GM12878 (cell line): ENCODE data around the gene EGR1. TPM values are rescaled to one million over a fixed set of nuclear protein-coding genes. Genes with fewer than 3 reads are reported as not detected.

Source experiments
- ATAC-seq: fragments of 200-7000 bp; cut with Tn5 transposase; 3 replicates; pipeline ENCODE4 v1.9.1; 2020; ENCODE audit warnings: mild to moderate bottlenecking, moderate library complexity
- BruUV-seq: library from RNA; stranded (reverse); fragments of 400-500 nt; replicated peaks from 2 replicates; lab custom pipeline; 2021; lab: Mats Ljungman, UMichigan
- CTCF ChIA-PET: fragments of 300-600 bp; sonication (Branson Sonifier 250); formaldehyde crosslinking; extraction: SDS; loops from one replicate; lab custom pipeline; 2021; ENCODE audit warnings: inconsistent platforms; lab: Yijun Ruan, JAX
- POLR2A ChIA-PET: fragments of 350-600 bp; formaldehyde crosslinking; extraction: SDS; loops from one replicate; lab custom pipeline; 2021; ENCODE audit warnings: inconsistent platforms; lab: Charles Lee
- RAD21 ChIA-PET: fragments of 300-600 bp; sonication (Branson Sonifier 250); formaldehyde crosslinking; loops from one replicate; lab custom pipeline; 2023; ENCODE audit warnings: antibody characterized with exemption; ENCODE audit not compliant: unreplicated experiment; lab: Charles Lee
- SMC1A ChIA-PET: fragments of 300-600 bp; sonication (Branson Sonifier 250); formaldehyde crosslinking; loops from one replicate; lab custom pipeline; 2023; ENCODE audit not compliant: unreplicated experiment, uncharacterized antibody; lab: Charles Lee
- DNase-seq: peaks from one replicate; pipeline ENCODE4 v3.0.0-alpha.2; 2011; ENCODE audit warnings: low read depth, low spot score
- FAIRE-seq: peaks from 3 replicates; lab custom pipeline; 2011; peaks lifted over from hg19 to GRCh38; lab: Jason Lieb, UNC
- H2AFZ ChIP-seq: 2 replicates; pipeline ENCODE4 v1.6.0; 2011; ENCODE audit warnings: low read depth, low read length, control low read depth; ENCODE audit not compliant: control insufficient read depth
- H3K27ac ChIP-seq: 2 replicates; pipeline ENCODE4 v1.5.1; 2011; ENCODE audit warnings: control low read depth; ENCODE audit not compliant: control insufficient read depth, insufficient read depth
- H3K27me3 ChIP-seq, 2 experiments: replicated peaks in 1 of 2; 2 replicates each; pipeline versions ENCODE4 v1.6.0 to v1.6.1; 2011; ENCODE audit warnings: low read length in 1 of 2; ENCODE audit not compliant: control insufficient read depth in 2 of 2, insufficient read depth in 2 of 2
- H3K36me3 ChIP-seq, 2 experiments: 2 replicates each; pipeline ENCODE4 v1.5.1; 2011; ENCODE audit warnings: low read length in 1 of 2; ENCODE audit not compliant: control insufficient read depth in 2 of 2, insufficient read depth in 2 of 2
- H3K4me1 ChIP-seq: 2 replicates; pipeline ENCODE4 v1.6.1; 2011; ENCODE audit warnings: mild to moderate bottlenecking, low read length, moderate library complexity, mixed read lengths; ENCODE audit not compliant: control insufficient read depth, insufficient read depth
- H3K4me2 ChIP-seq: 2 replicates; pipeline ENCODE4 v1.6.0; 2011; ENCODE audit warnings: control low read depth; ENCODE audit not compliant: control insufficient read depth, insufficient read depth
- H3K4me3 ChIP-seq: fragments of 200-600 bp; sonication (generic); 2 replicates; pipeline ENCODE4 v1.5.1; 2016
- H3K79me2 ChIP-seq: 2 replicates; pipeline ENCODE4 v1.6.0; 2011; ENCODE audit warnings: low read length; ENCODE audit not compliant: control insufficient read depth, insufficient read depth
- H3K9ac ChIP-seq: 2 replicates; pipeline ENCODE4 v1.8.0; 2011; ENCODE audit warnings: low read length, control low read depth, mixed read lengths; ENCODE audit not compliant: control insufficient read depth, insufficient read depth
- H3K9me3 ChIP-seq: replicated peaks from 3 replicates; pipeline ENCODE4 v1.5.1; 2011; ENCODE audit warnings: mild to moderate bottlenecking, low read length; ENCODE audit not compliant: control insufficient read depth, insufficient read depth
- H4K20me1 ChIP-seq: 2 replicates; pipeline ENCODE4 v1.6.0; 2011; ENCODE audit not compliant: control insufficient read depth, insufficient read depth
- ATF2 ChIP-seq: IDR thresholded peaks from 2 replicates; pipeline ENCODE4 v1.6.1; 2012; ENCODE audit warnings: low read length, inconsistent platforms
- ELK1 ChIP-seq: IDR thresholded peaks from 2 replicates; pipeline ENCODE4 v1.6.1; 2012; ENCODE audit warnings: low read depth, low read length, improper control_type of control experiment
- ESRRA ChIP-seq: IDR thresholded peaks from 2 replicates; pipeline ENCODE4 v1.6.1; 2012; ENCODE audit warnings: mild to moderate bottlenecking, low read length, improper control_type of control experiment
- HDAC2 ChIP-seq: fragments of 200-600 bp; sonication (generic); IDR thresholded peaks from 2 replicates; pipeline ENCODE4 v1.6.1; 2017
- HDAC6 ChIP-seq: fragments of 200-600 bp; sonication (generic); IDR thresholded peaks from one replicate; pipeline ENCODE4 v1.8.0; 2017; ENCODE audit warnings: antibody characterized with exemption; ENCODE audit not compliant: unreplicated experiment
- IRF4 ChIP-seq: IDR thresholded peaks from 2 replicates; pipeline ENCODE4 v1.6.1; 2011; ENCODE audit warnings: low read depth, low read length
- JUNB ChIP-seq: IDR thresholded peaks from 2 replicates; pipeline ENCODE4 v1.6.1; 2016; ENCODE audit warnings: antibody characterized with exemption, mild to moderate bottlenecking
- MYC ChIP-seq: IDR thresholded peaks from 2 replicates; pipeline ENCODE4 v1.6.1; 2011; ENCODE audit warnings: mild to moderate bottlenecking, low read length, moderate library complexity, inconsistent platforms; ENCODE audit not compliant: insufficient read depth, insufficient replicate concordance, insufficient read length, severe bottlenecking
- SKIL ChIP-seq: fragments of 450-650 bp; IDR thresholded peaks from 2 replicates; pipeline ENCODE4 v1.6.1; 2017; ENCODE audit warnings: mild to moderate bottlenecking, low read depth, inconsistent platforms; ENCODE audit not compliant: poor library complexity, severe bottlenecking
- SP1 ChIP-seq: IDR thresholded peaks from one replicate; pipeline ENCODE4 v1.6.1; 2011; ENCODE audit warnings: low read depth, low read length
- TAF1 ChIP-seq: IDR thresholded peaks from 2 replicates; pipeline ENCODE4 v1.6.1; 2011; ENCODE audit warnings: mild to moderate bottlenecking, low read depth, low read length, borderline replicate concordance
- YY1 ChIP-seq: IDR thresholded peaks from 2 replicates; pipeline ENCODE4 v1.6.1; 2011; ENCODE audit warnings: low read depth, mild to moderate bottlenecking, low read length
- WGBS: methylation state at CpG from one replicate; pipeline ENCODE4 v1.1.6; 2016; ENCODE audit warnings: low lambda C conversion rate; ENCODE audit not compliant: insufficient replicate concordance, insufficient coverage; ENCODE audit errors: missing lambda C conversion rate; 5-methylcytosine and 5-hydroxymethylcytosine counted together
- in situ Hi-C: fragments of 300-500 bp; cut with MboI; formaldehyde crosslinking; loops from 9 replicates; pipeline ENCODE4 v1.14.3; 2018; ENCODE audit warnings: mixed read lengths
- intact Hi-C: fragments of 100-400 bp; cut with micrococcal nuclease; formaldehyde crosslinking; loops from one replicate; pipeline ENCODE4 v1.14.2; 2022; ENCODE audit not compliant: unreplicated experiment
- polyA plus RNA-seq, 11 experiments: library from polyadenylated mRNA; depleted of rRNA in 4 of 11; unstranded in 6 of 11; stranded (reverse) in 5 of 11; fragments of >200 nt; fragmentation: Nextera tagmentation in 4 of 11; fragmentation: Illumina TruSeq in 1 of 11; extraction: Ambion mirVana in 4 of 11; extraction: Trizol in 1 of 11; gene quantifications; 1 replicate in 1 of 11; 2 replicates in 10 of 11; pipeline versions ENCODE4 v1.2.1 to v1.2.3, GENCODE V29; 2011 to 2016; ENCODE audit warnings: inconsistent platforms in 2 of 11, missing spikeins in 2 of 11, low read depth in 1 of 11
- total RNA-seq, 4 experiments: library from RNA; depleted of rRNA in 3 of 4; stranded (reverse); fragments of >200 nt in 3 of 4; fragmentation: Illumina TruSeq in 1 of 4; extraction: Trizol in 1 of 4; gene quantifications; 2 replicates each; pipeline versions ENCODE4 v1.2.1 to v1.2.3, GENCODE V29; 2013 to 2021
- TF ChIP-seq, protein P1 (sequence below): fragments of 450-650 bp; IDR thresholded peaks from 2 replicates; pipeline ENCODE4 v1.6.1; 2017; ENCODE audit warnings: mild to moderate bottlenecking
- TF ChIP-seq, protein P2 (sequence below): IDR thresholded peaks from 2 replicates; pipeline ENCODE4 v1.6.1; 2012; ENCODE audit warnings: low read depth, low read length, improper control_type of control experiment

The EGR1 gene
- total and polyA plus RNA-seq, 10 of the 15 experiments (the other 5 are each of a cell fraction or from before 2014, with no cell fraction given), result 0.89 to 7.3 (median 2.5) TPM

DNA sequence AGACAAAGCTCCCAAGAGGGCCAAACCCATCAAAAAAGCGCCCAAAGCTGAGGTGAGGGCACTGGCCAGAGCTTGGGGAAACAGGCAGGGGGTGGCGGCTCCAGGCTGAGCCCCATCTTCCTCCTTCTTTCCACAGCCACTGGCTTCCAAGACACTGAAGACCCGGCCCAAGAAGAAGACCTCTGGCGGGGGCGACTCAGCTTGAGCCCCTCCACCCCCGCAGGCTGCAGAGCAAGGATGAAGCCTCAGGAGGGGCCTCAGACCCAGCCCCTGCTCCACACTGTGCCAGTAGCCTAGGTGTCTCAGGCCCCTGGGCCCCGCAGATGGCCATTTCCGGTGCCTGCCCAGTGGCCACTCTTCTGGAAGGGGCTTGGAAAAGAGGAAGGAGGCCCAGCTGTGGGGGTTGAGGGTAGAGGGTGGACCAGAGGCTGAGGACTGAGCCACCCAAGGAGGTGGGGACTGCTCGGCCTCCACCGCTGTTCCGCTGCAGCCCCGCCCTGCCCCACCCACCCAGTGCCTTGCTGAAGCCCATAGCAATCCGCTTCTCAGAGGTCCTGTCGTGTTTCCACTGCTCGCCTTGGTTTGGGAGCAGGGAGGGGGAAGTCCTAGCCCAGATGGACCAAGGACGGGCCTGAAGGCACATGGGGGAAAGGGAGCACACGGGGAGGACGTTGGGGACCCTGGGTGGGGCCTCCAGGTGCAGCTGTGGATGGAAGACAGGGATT is 19.6 kb upstream of the EGR1 start:
- H3K36me3 ChIP-seq, result no peaks in the 10 kb centered on the region
- in situ Hi-C loops, result no loop called here
- H3K79me2 ChIP-seq, result no peaks in the 10 kb centered on the region
- no peak overlapping the region for H3K4me3 ChIP-seq
- TF ChIP-seq, protein P1, sequence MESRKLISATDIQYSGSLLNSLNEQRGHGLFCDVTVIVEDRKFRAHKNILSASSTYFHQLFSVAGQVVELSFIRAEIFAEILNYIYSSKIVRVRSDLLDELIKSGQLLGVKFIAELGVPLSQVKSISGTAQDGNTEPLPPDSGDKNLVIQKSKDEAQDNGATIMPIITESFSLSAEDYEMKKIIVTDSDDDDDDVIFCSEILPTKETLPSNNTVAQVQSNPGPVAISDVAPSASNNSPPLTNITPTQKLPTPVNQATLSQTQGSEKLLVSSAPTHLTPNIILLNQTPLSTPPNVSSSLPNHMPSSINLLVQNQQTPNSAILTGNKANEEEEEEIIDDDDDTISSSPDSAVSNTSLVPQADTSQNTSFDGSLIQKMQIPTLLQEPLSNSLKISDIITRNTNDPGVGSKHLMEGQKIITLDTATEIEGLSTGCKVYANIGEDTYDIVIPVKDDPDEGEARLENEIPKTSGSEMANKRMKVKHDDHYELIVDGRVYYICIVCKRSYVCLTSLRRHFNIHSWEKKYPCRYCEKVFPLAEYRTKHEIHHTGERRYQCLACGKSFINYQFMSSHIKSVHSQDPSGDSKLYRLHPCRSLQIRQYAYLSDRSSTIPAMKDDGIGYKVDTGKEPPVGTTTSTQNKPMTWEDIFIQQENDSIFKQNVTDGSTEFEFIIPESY, result no peak
- TF ChIP-seq ELK1 (no peak), ATF2 (no peak), TAF1 (no peak), SKIL (no peak), IRF4 (no peak), YY1 (no peak), MYC (no peak), SP1 (no peak), JUNB (no peak), ESRRA (no peak), HDAC6 (no peak), HDAC2 (no peak)
- TF ChIP-seq, protein P2, sequence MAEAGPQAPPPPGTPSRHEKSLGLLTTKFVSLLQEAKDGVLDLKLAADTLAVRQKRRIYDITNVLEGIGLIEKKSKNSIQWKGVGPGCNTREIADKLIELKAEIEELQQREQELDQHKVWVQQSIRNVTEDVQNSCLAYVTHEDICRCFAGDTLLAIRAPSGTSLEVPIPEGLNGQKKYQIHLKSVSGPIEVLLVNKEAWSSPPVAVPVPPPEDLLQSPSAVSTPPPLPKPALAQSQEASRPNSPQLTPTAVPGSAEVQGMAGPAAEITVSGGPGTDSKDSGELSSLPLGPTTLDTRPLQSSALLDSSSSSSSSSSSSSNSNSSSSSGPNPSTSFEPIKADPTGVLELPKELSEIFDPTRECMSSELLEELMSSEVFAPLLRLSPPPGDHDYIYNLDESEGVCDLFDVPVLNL, result no peak
- no peak overlapping the region for H3K9ac ChIP-seq
- ATAC-seq (no peak), DNase-seq (no peak), FAIRE-seq (no peak)
- SMC1A ChIA-PET, result no interaction called here
- BruUV-seq, result no TSS peak
- H4K20me1 ChIP-seq, result no peaks in the 10 kb centered on the region
- CTCF ChIA-PET, result interaction anchor here (0.9 to 1.0 kb wide), 2 partner anchors 54 to 58 kb away, joined by 4 read pairs; no protein-coding TSS in a partner anchor
- POLR2A ChIA-PET, result no interaction called here
- H3K27me3 ChIP-seq, result no peaks in the 10 kb centered on the region
- RAD21 ChIA-PET, result no interaction called here
- H3K4me1 ChIP-seq, result peaks cover 4% of the 10 kb centered on the region; the same call in 1 of the 2 replicates
- intact Hi-C loops, result no loop called here
- no peak overlapping the region for H3K4me2 ChIP-seq
- no peak overlapping the region for H3K27ac ChIP-seq
- WGBS, result 50% methylated on average over 18 of the region's 18 CpGs
- no peaks in the 10 kb centered on the region for H3K9me3 ChIP-seq
- no peak overlapping the region for H2AFZ ChIP-seq
